Activated T-helper 9 cell treated with anti-CD3 and anti-CD28 coated beads, Interleukin-2, amount 50 U/mL, for 16 hours (primary cell): ENCODE measurements around the gene AFDN.

Experiments used
- DNase-seq: peaks from one replicate; pipeline ENCODE4 v3.0.0-alpha.2; 2020; ENCODE audit warnings: low read depth

Gene AFDN

GRCh38 chr6:167877994-167878779 is 51.5 kb downstream of the AFDN start:
- no peak for DNase-seq

GRCh38 chr6:167879612-167880011 is 52.9 kb downstream of the AFDN start:
- DNase-seq = no peak

GRCh38 chr6:167881327-167881726 is 54.6 kb downstream of the AFDN start:
- DNase-seq = no peak

GRCh38 chr6:167882244-167882643 is 55.5 kb downstream of the AFDN start:
- no peak for DNase-seq

GRCh38 chr6:167888098-167888497 is 61.4 kb downstream of the AFDN start:
- no peak for DNase-seq

- DNase-seq = no peak
Observed at GRCh38 chr6:167892835-167893815, 66.4 kb downstream of the AFDN start.

- DNase-seq = no peak
Observed at GRCh38 chr6:167894965-167895364, 68.3 kb downstream of the AFDN start.

GRCh38 chr6:167896648-167897047 is 69.9 kb downstream of the AFDN start:
- DNase-seq = no peak

- DNase-seq = no peak
Observed at GRCh38 chr6:167898673-167899311, 72.1 kb downstream of the AFDN start.

GRCh38 chr6:167904791-167905190 is 78.1 kb downstream of the AFDN start:
- DNase-seq = no peak

- DNase-seq = no peak
Observed at GRCh38 chr6:167906899-167907298, 80.2 kb downstream of the AFDN start.

- no peak for DNase-seq
Observed at GRCh38 chr6:167907837-167908681, 81.3 kb downstream of the AFDN start.

GRCh38 chr6:167910007-167910406 is 83.3 kb downstream of the AFDN start:
- DNase-seq = no peak

- no peak for DNase-seq
Observed at GRCh38 chr6:167910652-167911051, 83.9 kb downstream of the AFDN start.

GRCh38 chr6:167912494-167912893 is 85.8 kb downstream of the AFDN start:
- no peak for DNase-seq

- DNase-seq = no peak
Observed at GRCh38 chr6:167913699-167914098, 87.0 kb downstream of the AFDN start.

- no peak for DNase-seq
Observed at GRCh38 chr6:167915139-167915538, 88.4 kb downstream of the AFDN start.

- DNase-seq = no peak
Observed at GRCh38 chr6:167917551-167918154, 90.9 kb downstream of the AFDN start.

- DNase-seq = no peak
Observed at GRCh38 chr6:167918548-167919278, 92.0 kb downstream of the AFDN start.

- DNase-seq = no peak
Observed at GRCh38 chr6:167919349-167919748, 92.6 kb downstream of the AFDN start.
